Measurements from ENCODE around the gene SLC25A45.

GRCh38 chr11:65389294-65389980, 7.0 kb upstream of the SLC25A45 start:
- TF ChIP-seq PBX3 (IDR thresholded peaks at IDR 0.05) (no peak), EP300 (IDR thresholded peaks at IDR 0.05; ENCODE audit: borderline replicate concordance in 1 of 2, low read depth in 1 of 2, low read length in 1 of 2) (no peak), MEF2A (IDR thresholded peaks at IDR 0.05; ENCODE audit: borderline replicate concordance, low read depth) (no peak), GATA2 (CRISPR knock-in tag; IDR thresholded peaks at IDR 0.05) (no peak), CTCF (IDR thresholded peaks at IDR 0.05) (no peak), SIN3A (IDR thresholded peaks at IDR 0.05; ENCODE audit: borderline replicate concordance, low read depth, low read length) (no peak), EZH2phosphoT487 (IDR thresholded peaks at IDR 0.05; ENCODE audit: borderline replicate concordance, low read depth) (no peak), TCF12 (IDR thresholded peaks at IDR 0.05) (no peak), POLR2AphosphoS5 (IDR thresholded peaks at IDR 0.05; ENCODE audit: low read depth, low read length) (no peak), USF2 (IDR thresholded peaks at IDR 0.05; ENCODE audit: borderline replicate concordance, low read depth, low read length) (no peak), REST (IDR thresholded peaks at IDR 0.05; ENCODE audit: low read depth, low read length) (no peak), FOXM1 (IDR thresholded peaks at IDR 0.05; ENCODE audit: low read depth) (no peak), RCOR1 (IDR thresholded peaks at IDR 0.05; ENCODE audit: low read length) (no peak)

All from SK-N-SH (cell line).